ENCODE results near the gene TNPO1.

- no peak for TF ChIP-seq CTCF (IDR thresholded peaks at IDR 0.05)
- TF ChIP-seq POLR2A (IDR thresholded peaks at IDR 0.05), result no peak
- no peak for TF ChIP-seq POLR2AphosphoS5 (IDR thresholded peaks at IDR 0.05)
These were observed 121.7 kb downstream of the TNPO1 start for GRCh38 chr5:72938206-72938605.
